ENCODE measurements around the gene AGPAT4.
"Not testable (repeated sequence)": the region's sequence is repeated elsewhere in the genome, so short reads cannot be mapped to it uniquely, and the experiment has no call there.

Gene AGPAT4

DNA sequence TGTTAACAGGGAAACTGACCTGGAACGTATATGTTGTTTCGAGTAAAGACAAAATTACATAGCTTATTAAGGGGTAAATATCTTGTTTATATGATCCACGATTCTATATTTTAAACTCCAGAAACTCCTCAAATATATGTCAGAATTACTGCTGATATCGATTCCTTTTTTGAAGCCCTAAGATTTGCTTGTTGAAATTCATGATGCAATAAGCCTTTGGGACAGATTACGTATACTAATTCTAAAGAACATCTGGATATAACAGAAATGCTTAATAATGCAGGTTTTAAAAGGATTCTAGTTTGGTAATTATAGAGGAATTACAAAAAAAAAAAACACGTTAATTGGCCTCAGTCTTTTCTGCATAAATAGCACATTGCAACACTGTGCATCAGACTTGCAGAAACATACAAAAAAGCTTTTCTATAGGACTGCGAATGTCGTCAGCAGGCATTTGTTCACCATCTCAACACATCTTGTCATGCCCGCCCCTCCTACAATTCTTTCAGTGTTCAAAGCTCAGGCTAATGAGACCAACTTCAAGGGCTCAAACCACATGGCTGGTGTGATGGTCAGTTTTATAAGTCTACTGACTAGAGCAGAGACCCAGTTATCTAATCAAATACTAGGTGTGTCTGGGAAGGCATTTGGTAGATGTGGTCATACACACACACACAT is 74.9 kb downstream of the AGPAT4 start:
- DNase-seq = no peak

DNA sequence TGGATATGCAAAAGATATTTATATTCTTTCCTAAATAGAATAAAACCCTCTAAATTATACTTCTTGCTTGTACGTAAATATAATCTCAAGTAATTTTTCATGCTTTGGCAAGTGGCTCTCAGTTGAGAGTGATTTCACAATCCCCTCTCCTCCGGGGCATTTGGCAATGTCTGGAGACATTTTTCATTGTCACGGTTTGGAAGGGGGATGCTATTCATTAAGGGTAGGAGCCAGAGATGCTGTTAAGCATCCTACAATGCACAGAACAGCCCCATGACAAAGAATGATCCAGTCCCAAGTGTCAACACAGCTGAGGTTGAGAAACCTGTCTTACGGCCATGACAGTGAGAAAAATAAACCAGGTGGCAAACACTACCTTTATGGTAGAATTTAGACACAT is 75.7 kb downstream of the AGPAT4 start:
- no peak for DNase-seq

DNA sequence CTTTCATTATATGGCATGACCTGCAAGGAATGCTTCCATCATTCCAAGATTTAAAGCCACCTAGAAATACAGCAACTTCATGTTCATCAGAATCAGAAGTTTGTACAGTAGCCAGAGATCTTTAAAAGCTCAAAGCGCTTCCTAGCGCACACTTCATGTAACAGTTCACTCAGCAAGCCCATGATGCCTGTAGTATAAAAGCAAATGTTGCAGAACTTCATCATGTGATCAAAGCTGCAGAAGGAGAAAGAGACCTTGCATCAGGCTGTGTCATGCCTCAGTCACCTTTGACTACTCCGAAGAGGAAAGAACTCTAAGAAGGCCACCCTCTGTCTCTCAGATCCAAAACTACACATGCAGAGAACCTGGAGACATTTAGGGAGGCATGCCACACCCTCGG is 78.5 kb downstream of the AGPAT4 start:
- no peak for DNase-seq

DNA sequence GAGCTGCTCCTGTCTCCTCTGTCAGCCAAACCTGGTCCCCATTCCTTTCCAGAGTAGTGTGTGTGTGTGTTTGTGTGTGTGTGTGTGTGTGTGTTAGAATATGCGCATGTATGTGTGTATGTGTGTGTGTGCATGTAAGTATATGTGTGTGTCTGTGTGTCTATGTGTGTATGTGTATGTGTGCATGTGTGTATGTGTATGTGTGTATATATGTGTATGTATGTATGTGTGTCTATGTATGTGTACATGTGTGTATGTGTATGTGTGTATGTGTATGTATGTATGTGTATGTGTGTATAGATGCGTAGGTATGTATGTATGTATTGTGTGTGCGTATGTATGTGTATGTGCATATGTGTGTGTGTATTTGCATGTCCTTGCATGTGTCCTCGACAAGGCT is 79.5 kb downstream of the AGPAT4 start:
- DNase-seq = no peak

DNA sequence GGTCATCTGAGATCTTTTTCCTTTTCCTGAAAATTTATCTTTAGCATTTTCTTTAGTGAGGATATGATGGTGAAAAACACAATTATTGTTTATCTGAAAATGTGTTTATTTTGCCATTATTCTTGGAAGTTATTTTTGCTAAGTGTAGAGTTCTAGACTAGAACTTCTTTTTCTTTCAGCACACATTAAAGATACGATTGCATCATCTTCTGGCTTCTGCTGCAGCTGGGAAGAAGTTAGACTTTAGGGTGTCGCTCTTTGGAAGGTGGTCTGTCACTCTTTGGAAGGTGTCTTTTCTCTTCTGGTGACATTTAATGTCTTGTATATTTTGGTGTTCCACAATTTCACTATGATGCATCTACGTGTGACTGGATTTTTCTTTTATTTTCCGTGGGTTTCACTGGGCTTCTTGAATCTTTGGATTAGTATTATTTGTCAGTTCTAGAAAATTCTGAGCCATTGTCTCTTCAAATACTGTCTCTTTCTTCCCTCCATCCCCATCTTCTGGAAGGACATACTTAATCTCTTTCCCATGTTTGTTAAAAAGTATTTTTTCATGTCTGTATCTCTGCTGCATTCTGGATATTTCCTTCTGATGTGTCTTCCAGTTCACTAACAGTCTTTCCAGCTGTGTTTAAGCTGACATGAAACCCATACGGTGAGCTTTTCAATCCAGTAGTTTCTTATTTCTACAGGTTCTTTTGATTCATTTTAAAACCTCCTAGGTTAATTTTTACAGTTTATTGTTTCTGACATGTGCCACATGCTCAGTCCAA is 81.0 kb downstream of the AGPAT4 start:
- DNase-seq = no peak

DNA sequence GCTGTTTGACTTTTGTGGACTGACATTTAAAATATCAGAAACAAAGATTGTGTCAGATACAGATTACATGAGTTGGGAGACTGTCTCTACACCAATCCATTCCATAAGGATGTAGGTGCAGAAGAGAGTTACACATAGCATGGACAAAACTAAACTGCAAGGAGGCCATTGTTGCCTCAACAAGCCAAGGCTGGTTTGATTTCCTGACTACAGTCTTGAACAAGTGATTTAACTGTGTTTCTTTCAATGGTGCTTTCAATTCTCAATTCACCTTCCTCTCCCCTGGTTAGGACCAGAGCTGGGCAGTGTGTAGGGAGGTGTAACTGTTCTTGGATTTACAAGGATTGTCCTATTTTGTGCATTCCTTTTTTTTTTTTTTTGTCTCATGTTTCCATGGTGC is 82.2 kb downstream of the AGPAT4 start:
- no peak for DNase-seq

DNA sequence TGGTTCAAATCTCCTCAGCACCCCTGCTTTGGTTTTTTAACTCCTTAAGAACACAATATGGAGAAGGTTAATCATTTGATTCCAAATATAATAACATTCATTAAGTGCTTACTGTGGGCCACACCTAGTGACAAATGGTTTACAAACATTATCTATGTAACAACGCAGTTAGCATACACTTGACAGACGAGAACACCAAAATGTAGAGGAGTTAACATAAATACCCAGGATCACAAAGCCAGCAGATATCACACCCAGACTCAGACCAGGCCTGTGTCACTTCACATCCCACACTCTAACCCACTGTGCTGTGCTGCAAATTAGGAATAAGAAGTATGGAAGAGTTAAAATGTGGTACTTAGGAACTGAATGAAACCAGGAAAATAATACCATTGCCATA is 82.9 kb downstream of the AGPAT4 start:
- no peak for DNase-seq

DNA sequence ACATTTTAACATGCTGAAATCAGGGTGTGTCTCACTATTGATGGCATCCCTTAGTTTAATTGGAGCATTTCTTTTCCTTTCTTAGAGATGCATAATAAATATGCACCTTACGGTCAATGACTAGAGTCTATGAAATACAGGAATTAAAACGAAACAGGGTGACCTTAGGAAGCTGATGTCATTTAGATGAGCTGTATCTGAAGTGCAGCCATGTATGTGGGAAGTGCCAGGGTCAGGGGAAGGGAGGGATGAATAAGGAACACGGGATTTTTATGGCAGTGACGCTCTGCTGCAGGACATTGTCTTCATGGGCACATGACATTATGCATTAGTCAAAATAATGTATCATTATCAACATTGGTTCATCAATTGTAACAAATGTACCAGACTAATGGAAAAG is 84.0 kb downstream of the AGPAT4 start:
- no peak for DNase-seq

DNA sequence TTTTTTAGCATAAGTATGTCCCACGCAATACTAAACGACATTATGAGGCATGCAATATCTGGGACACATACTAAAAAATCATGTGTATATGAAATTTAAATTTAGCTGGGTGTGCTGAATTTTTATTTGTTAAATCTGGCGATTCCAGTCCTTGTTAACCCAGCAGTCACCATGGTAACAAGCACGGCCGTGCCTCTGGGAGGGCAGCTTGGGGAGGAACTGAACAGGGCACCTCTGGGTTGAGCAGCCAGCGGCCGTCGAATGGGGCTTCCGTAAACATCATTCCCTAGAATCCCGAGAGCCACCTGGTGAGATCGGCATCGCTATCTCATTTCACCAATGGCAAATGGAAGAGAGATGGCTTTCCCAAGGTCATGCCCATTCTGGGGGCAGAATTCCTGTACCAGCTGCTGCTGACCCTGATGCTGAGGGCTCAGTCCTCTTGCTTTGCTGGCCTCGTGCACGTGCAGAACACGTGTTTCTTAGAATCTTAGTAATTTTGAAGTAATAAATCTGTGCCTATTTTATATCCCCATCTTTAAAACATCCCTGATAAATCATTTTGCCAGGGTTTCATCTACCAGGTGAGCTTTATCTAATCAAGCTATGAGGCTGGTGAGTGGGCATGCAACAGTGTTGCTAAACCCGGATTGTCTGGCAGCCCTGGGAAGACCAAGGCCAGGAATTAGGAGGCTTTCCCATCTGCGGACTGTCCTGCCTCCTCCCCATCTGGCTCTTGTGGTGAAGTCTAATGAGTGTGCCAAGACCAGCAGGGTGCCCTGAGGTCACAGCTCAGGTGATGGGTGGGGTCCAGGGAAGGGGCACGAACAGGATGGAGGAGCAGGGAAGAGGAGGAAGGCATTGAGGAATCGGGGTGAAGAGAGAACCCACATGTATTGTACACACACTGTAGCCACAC is 85.1 kb downstream of the AGPAT4 start:
- no peak for DNase-seq

DNA sequence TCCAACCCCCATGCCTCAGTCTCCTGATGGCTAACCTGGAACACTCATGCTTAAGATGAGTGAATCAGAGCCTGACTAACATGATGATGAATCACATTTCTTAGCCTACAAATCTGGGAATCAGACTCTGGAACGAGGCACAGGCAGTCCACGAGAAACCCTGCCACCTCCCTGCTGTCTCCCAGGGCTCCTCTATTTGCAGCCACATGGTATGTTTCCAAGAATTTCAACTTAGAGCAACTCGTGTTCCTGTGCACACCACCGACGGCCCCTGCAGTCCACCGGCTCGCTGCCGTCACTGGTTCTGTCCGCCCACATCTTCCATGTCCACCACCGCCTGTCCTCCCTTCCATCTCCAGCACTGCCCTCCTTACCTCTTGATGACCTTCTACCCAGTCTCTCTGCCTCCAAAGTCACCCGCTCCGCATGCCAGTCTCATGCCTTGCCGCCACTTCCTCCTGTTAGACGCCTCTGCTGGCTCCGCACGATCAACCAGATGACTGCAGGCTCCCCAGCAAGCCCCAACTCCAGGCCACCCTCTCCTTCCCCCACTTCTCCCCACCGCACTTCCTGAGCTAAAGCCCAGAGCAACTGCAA is 87.6 kb downstream of the AGPAT4 start:
- DNase-seq = no peak

DNA sequence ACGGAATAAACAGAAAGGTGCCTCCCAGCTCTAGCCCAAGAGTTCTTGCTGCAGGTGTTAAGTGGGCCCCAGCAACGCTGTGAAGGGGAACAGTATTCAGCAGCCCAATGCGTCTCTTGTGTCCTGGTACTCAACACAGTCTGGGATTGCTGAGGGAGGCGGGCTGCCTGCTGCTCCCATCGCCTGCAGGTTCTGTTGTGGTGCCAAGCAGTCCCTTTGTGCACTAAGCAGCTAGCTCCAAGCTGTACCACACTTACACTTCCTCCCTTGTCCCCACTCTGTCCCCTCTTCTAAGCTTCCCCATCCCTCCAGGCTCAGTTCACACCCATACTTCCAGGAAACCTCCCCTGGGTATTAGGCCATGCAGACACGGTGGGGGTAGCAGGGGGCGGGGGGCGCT is 92.7 kb downstream of the AGPAT4 start:
- DNase-seq = no peak

DNA sequence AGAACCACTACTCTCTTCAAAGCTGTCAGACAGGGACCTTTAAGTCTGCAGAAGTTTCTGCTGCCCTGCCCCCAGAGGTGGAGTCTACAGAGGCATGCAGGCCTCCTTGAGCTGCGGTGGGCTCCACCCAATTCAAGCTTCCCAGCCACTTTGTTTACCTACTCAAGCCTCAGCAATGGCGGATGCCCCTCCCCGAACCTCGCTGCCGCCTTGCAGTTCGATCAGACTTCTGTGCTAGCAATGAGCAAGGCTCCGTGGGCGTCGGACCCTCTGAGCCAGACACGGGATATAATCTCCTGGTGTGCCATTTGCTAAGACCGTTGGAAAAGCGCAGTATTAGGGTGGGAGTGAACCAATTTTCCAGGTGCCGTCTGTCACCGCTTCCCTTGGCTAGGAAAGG is 95.7 kb downstream of the AGPAT4 start:
- not testable (repeated sequence) for DNase-seq

DNA sequence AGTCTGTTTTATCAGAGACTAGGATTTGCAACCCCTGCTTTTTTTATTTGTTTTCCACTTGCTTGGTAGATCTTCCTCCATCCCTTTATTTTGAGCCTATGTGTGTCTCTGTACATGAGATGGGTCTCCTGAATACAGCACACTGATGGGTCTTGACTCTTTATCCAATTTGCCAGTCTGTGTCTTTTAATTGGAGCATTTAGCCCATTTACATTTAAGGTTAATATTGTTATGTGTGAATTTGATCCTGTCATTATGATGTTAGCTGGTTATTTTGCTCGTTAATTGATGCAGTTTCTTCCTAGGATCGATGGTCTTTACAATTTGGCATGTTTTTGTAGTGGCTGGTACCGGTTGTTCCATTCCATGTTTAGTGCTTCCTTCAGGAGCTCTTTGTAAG is 97.4 kb downstream of the AGPAT4 start:
- not testable (repeated sequence) for DNase-seq

DNA sequence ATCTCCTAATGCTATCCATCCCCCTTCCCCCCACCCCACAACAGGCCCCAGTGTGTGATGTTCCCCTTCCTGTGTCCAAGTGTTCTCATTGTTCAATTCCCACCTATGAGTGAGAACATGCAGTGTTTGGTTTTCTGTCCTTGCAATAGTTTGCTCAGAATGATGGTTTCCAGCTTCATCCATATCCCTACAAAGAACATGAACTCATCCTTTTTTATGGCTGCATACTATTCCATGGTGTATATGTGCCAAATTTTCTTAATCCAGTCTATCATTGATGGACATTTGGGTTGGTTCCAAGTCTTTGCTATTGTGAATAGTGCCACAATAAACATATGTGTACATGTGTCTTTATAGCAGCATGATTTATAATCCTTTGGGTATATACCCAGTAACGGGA is 101.1 kb downstream of the AGPAT4 start:
- DNase-seq = not testable (repeated sequence)

DNA sequence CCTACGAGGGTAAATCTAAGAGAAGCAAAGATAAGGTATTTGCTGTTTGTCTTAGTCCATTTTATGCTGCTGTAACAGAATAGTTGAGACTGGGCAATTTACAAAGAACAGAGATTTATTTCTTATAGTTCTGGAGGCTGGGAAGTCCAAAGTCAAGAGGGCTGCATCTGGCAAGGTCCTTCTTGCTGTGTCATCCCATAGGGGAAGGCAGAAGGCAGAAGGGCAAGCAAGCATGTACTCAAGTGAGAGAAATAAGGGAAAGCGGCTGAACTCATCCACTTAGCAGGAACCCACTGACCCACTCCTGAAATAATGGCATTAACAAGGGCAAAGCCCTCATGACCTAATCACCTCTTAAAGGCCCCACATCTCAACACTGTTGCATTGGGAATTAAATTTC is 102.7 kb downstream of the AGPAT4 start:
- no peak for DNase-seq

DNA sequence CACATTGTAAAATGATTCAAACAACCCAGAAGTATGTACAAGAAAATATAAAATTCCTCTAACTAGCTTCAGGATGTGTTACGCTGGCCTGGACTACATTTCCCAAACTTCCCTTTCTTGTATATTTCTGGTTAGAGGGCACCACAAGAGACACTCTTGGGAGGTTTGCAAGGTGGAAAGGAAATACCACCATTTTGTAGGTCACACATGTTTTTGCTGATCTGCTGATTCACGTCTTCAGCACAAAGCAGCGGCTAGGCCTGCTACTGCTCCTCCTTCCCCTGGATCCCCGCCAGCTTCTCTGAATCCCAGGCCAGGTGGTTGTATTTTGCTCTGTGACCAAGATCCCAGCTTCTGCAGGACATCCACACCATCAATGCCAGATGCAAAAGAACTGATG is 104.2 kb downstream of the AGPAT4 start:
- DNase-seq = no peak

DNA sequence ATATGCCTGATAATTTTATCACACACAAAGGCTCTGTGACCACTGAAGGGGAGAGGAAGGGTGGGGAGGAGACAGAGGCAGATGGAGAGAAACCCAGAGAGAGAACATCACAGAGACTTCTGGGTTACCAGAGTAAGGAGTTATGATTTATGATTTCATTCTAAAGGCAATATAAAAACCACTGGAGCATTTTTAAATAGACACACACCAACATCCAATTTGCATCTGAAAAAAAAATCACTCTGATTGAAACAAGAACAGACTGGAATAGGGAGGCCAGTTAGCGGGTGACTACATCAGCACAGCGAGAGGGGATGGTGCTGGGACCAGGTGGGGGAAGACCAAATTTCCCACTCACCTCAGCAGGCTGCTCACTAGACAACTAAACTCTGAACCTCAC is 104.8 kb downstream of the AGPAT4 start:
- no peak for DNase-seq

DNA sequence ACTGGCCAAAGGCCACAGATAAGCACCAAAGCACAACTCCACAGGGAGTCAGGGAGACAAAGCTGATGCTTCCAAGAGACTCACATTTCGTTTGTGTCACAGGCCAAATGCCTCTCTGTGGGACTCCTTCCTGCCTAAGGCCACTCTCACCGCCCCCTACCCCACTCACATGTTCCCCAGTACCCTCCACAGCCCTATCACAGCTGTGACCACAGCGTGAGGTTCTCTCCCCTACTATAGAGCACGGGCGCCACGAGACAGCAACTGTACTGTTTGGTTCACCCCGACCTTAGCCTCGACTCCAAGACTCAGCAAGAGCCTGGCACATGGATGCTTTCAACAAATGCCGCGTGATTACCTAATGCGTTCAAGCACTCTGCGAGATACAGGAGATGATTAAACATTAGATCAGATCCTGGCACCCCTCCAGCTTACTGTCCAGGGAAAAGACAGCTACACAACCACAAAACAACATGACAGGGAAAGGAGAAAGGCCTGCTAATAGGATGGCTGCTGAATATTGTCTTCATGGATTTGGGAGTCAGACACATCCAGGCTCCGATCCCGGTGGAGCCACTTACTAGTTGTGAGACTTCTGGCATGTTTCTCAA is 105.5 kb downstream of the AGPAT4 start:
- no peak for DNase-seq

DNA sequence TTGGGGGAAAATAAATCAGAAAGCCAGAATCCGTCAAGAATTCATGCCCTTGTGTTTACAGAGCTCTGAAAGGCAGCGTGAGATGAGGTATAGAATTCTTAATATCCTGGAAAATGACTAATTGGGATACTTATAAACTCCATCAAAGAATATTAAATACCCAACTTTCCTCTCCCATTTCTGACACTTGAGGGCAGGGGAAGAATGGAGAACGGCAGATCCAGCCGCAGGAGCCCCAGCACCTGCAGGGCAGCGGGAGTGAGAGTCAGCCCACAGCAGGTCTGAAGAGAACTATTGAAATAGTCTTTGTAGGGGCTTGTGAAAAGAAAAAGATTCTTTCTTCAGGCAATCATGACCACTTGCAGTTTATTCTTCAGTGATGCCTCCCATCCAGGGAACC is 107.2 kb downstream of the AGPAT4 start:
- no peak for DNase-seq

DNA sequence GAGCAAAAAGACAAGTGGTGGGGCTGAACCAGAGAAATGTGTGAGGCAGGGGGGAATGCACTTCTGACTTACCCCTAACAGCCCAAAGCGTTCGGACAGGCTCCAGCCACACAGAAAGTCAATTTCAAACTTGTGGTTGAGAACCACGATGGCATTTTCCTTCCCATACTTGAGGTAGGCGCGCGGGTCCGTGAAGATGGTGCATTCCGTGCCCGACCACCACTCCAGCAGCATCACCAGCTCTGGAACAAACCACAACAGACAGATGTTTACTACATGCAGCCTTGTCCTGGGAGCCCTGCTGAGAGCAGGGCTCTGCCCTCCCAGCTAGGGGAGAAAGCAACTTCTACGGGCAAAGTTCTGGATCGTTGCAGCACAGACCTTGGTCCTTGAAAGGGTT is 107.7 kb downstream of the AGPAT4 start:
- DNase-seq = no peak

DNA sequence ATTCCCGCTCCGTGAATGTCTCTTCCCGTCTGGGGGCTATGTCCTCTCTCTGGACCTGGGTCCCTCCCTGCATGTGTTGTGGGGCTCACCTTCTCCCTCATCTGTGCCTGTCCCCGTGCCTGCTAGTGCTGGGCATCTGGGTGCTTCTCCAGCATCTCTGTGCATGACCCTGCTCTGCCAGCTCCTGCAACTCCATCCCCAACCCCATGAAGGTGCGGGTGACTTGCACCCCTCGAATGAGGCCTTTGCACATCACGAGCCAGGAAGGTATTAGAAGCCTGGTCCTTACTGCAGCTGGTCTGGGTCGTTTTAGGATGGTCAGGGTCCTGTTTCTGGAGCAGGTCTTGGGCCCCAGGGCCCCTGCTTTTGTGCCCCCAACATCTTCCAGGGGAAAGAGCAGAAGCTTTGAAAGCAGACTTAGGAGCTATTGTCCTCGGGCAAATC is 109.7 kb downstream of the AGPAT4 start:
- DNase-seq = no peak

DNA sequence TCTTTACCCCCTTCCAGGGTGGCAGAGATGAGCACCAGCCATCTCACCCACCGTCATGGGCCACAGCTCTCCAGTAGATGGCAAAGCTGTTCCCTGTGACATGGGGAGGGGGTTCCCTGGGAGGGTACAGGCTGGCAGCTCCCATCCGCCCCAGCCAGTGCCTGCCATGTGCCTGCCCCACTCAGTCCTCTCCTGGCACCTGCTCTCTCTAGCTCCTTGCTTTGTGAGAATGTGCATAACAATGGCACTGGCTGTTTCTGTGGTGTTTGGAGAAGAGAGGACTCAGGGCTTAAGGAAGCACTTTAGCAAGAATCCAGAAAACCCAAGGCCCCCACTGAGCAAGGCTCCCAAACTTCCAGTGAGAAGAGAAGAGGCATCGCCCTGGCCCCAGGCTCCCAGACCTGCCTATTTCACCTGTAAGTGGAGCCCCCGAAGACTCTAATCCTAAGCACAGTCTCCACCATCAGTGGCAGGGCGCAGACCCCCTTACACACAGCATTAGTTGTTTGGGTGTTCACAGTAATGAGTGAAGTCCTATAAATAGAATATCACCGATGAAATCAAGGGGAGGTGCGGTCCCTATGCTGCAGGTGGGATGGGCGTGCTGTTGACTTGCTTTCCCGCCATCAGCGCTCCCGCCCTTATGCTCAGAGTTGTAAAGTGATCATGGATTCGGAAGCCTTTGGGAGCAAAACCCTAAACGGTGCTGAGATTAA is 110.2 kb downstream of the AGPAT4 start:
- DNase-seq = no peak

All from AML-193 (cell line).